GM21360 (cell line): ENCODE results near the gene RPL14.
"Not testable (repeated sequence)": the region's sequence is repeated elsewhere in the genome, so short reads cannot be mapped to it uniquely, and the experiment has no call there.

Experiments used
- ATAC-seq: cut with Tn5 transposase; IDR thresholded peaks from one replicate; pipeline ENCODE4 v1.9.1; 2021; ENCODE audit warnings: mild to moderate bottlenecking, moderate library complexity; ENCODE audit not compliant: unreplicated experiment

The RPL14 gene

GRCh38 chr3:40462838-40463237 is 5.7 kb downstream of the RPL14 start:
- ATAC-seq = not testable (repeated sequence)

GRCh38 chr3:40463579-40463978 is 6.4 kb downstream of the RPL14 start:
- ATAC-seq = no peak

GRCh38 chr3:40464339-40465110 is 7.4 kb downstream of the RPL14 start:
- no peak for ATAC-seq

- no peak for ATAC-seq
Measured at GRCh38 chr3:40465111-40465407, 7.9 kb downstream of the RPL14 start.

GRCh38 chr3:40465456-40465855 is 8.3 kb downstream of the RPL14 start:
- no peak for ATAC-seq

GRCh38 chr3:40468018-40468417 is 10.9 kb downstream of the RPL14 start:
- ATAC-seq = no peak

- ATAC-seq = no peak
Measured at GRCh38 chr3:40470701-40471100, 13.6 kb downstream of the RPL14 start.

GRCh38 chr3:40476478-40477470 is 19.6 kb downstream of the RPL14 start, which contains the start of gene ZNF619:
TSS of gene ZNF619 (plus strand) at chr3:40477122. CDS start at chr3:40477980, 858 bp downstream.
- peak; percentile 76 for ATAC-seq

GRCh38 chr3:40477666-40478065 is 20.5 kb downstream of the RPL14 start:
- ATAC-seq = no peak

GRCh38 chr3:40487172-40487571 is 30.0 kb downstream of the RPL14 start:
- no peak for ATAC-seq

GRCh38 chr3:40490916-40491315 is 33.8 kb downstream of the RPL14 start:
- ATAC-seq = no peak

- no peak for ATAC-seq
Measured at GRCh38 chr3:40494698-40495097, 37.6 kb downstream of the RPL14 start.

GRCh38 chr3:40497288-40497687 is 40.1 kb downstream of the RPL14 start:
- no peak for ATAC-seq

- no peak for ATAC-seq
Measured at GRCh38 chr3:40499952-40500351, 42.8 kb downstream of the RPL14 start.

GRCh38 chr3:40502034-40502433 is 44.9 kb downstream of the RPL14 start:
- ATAC-seq = no peak

GRCh38 chr3:40504636-40505430 is 47.7 kb downstream of the RPL14 start:
- ATAC-seq = no peak

GRCh38 chr3:40505599-40506462 is 48.7 kb downstream of the RPL14 start, which contains the start of gene ZNF620:
TSS of gene ZNF620 (plus strand) at chr3:40506039. CDS start at chr3:40506353, 314 bp downstream.
- peak; percentile 67 for ATAC-seq

GRCh38 chr3:40511031-40511718 is 54.0 kb downstream of the RPL14 start:
- ATAC-seq = no peak

GRCh38 chr3:40516201-40516600 is 59.1 kb downstream of the RPL14 start:
- ATAC-seq = no peak
